Measurements from ENCODE around the gene EEFSEC. TPM values are rescaled to one million over a fixed set of nuclear protein-coding genes. Genes with fewer than 3 reads are reported as not detected.

Gene EEFSEC
- total and polyA plus RNA-seq, 2 of the 8 experiments (the other 6 are each of a cell fraction or from before 2014, with no cell fraction given) = 13.1 to 19.8 TPM

DNA sequence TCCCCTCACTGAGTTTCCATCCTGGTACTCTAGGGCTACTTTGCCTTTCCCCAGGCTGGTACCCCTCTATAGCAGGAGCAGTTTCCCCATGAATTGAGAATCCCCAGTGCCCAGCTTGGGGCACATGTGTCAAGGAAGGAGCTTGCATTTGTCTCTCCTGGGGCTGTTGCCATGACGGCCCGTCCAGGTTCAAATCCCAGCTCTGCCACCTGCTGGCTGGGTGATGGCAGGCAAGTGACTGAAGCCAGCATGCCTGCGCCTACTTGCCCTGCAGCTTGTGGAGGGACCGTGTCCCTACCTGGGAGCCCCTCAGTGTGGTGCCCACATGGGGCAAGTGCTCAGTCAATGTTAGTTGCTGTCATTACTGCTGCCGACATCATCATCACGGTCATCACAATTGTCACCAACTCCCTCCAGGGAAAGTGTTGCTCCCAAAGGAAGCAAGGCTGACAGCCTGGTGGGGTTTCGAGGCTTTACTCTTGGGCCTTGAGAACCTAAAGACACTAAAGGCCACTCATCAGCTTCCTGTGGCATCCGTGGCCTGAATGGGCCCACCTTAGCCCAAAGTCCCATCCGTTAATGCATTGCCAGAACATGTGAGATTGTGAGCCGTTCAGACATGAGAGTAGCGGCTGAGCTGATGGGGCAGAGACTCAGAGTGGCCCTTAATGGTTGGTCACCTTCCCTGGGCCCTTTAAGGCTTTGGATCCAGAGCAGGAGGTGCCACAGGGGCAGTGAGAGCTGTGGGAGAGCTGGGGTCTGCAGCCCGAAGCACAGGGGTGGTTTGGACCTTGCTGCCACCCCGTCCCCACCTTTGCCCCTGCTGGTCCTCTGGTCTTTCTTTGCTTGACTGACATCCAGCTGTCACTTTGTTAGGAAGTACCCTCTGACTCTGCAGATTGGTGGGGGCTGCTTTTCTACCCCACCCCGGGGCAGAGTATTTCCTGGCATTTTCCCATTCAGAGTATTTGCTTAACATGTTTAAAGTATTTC is 169.0 kb downstream of the EEFSEC start (continued):
- TF ChIP-seq, protein P1, sequence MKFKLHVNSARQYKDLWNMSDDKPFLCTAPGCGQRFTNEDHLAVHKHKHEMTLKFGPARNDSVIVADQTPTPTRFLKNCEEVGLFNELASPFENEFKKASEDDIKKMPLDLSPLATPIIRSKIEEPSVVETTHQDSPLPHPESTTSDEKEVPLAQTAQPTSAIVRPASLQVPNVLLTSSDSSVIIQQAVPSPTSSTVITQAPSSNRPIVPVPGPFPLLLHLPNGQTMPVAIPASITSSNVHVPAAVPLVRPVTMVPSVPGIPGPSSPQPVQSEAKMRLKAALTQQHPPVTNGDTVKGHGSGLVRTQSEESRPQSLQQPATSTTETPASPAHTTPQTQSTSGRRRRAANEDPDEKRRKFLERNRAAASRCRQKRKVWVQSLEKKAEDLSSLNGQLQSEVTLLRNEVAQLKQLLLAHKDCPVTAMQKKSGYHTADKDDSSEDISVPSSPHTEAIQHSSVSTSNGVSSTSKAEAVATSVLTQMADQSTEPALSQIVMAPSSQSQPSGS (IDR thresholded peaks at IDR 0.05; ENCODE audit: low read length) = no peak
- TF ChIP-seq SIX5 (IDR thresholded peaks at IDR 0.05; ENCODE audit: low read depth, low read length) = no peak
- no peak for TF ChIP-seq SP1 (IDR thresholded peaks at IDR 0.05; ENCODE audit: low read depth, low read length)
- TF ChIP-seq POU5F1 (IDR thresholded peaks at IDR 0.05; ENCODE audit: low read depth, low read length) = no peak
- TF ChIP-seq, protein P2, sequence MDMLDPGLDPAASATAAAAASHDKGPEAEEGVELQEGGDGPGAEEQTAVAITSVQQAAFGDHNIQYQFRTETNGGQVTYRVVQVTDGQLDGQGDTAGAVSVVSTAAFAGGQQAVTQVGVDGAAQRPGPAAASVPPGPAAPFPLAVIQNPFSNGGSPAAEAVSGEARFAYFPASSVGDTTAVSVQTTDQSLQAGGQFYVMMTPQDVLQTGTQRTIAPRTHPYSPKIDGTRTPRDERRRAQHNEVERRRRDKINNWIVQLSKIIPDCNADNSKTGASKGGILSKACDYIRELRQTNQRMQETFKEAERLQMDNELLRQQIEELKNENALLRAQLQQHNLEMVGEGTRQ (IDR thresholded peaks at IDR 0.05; ENCODE audit: low read length) = no peak
- TF ChIP-seq, protein P3, sequence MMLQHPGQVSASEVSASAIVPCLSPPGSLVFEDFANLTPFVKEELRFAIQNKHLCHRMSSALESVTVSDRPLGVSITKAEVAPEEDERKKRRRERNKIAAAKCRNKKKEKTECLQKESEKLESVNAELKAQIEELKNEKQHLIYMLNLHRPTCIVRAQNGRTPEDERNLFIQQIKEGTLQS (IDR thresholded peaks at IDR 0.05; ENCODE audit: insufficient read depth, low read depth, low read length) = no peak
- no peak for TF ChIP-seq RXRA (IDR thresholded peaks at IDR 0.05; ENCODE audit: insufficient read depth, low read depth, low read length)
- TF ChIP-seq PHF8 (conservative IDR thresholded peaks at IDR 0.05; ENCODE audit: low read depth, low read length) = no peak
- TF ChIP-seq TCF12 (IDR thresholded peaks at IDR 0.05; ENCODE audit: low read depth, low read length) = no peak
- TF ChIP-seq SP4 (IDR thresholded peaks at IDR 0.05; ENCODE audit: low read length) = no peak
- TF ChIP-seq MAFK (IDR thresholded peaks at IDR 0.05; ENCODE audit: low read depth, low read length) = no peak
- TF ChIP-seq CTBP2 (IDR thresholded peaks at IDR 0.05; ENCODE audit: borderline replicate concordance, insufficient read depth, insufficient read length, low read length) = no peak
- TF ChIP-seq, protein P4, sequence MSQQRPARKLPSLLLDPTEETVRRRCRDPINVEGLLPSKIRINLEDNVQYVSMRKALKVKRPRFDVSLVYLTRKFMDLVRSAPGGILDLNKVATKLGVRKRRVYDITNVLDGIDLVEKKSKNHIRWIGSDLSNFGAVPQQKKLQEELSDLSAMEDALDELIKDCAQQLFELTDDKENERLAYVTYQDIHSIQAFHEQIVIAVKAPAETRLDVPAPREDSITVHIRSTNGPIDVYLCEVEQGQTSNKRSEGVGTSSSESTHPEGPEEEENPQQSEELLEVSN (IDR thresholded peaks at IDR 0.05) = no peak
- no peak for TF ChIP-seq SAP30 (IDR thresholded peaks at IDR 0.05; ENCODE audit: insufficient read depth, insufficient replicate concordance, low read length)
